Subcutaneous adipose tissue (tissue), 4 donors: ENCODE measurements around the gene ZRANB3. TPM values are rescaled to one million over a fixed set of nuclear protein-coding genes. Genes with fewer than 3 reads are reported as not detected.

Source experiments
- CTCF ChIP-seq: fragments of 450-650 bp; IDR thresholded peaks from one replicate; pipeline ENCODE4 v1.5.1; 2016; ENCODE audit warnings: low read depth, mild to moderate bottlenecking, control low read depth, antibody characterized with exemption, moderate library complexity
- total RNA-seq, 4 donors: library from RNA; depleted of rRNA; stranded (reverse); fragments of >200 nt; gene quantifications; one replicate each; pipeline ENCODE4 v1.1.0, GENCODE V29; 2016

The ZRANB3 gene
- total RNA-seq, 4 donors from 2014 or later: 2.2 to 7.0 (median 2.6) TPM

GRCh38 chr2:135149251-135149650 lies 381.8 kb downstream of the ZRANB3 start:
- no peak for TF ChIP-seq CTCF

GRCh38 chr2:135144343-135144742 lies 386.7 kb downstream of the ZRANB3 start:
- no peak for TF ChIP-seq CTCF

GRCh38 chr2:135142323-135142722 lies 388.7 kb downstream of the ZRANB3 start:
- TF ChIP-seq CTCF: no peak

- TF ChIP-seq CTCF: no peak
Observed at GRCh38 chr2:135140606-135141005, 390.4 kb downstream of the ZRANB3 start.

- TF ChIP-seq CTCF: no peak
Observed at GRCh38 chr2:135132314-135132713, 398.7 kb downstream of the ZRANB3 start.

GRCh38 chr2:135130751-135131150 lies 400.3 kb downstream of the ZRANB3 start:
- no peak for TF ChIP-seq CTCF

- TF ChIP-seq CTCF: no peak
Observed at GRCh38 chr2:135125940-135126339, 405.1 kb downstream of the ZRANB3 start.
